HL-60 (cell line): Measurements from ENCODE around the gene GRB10.

Source experiments
- DNase-seq, 2 experiments: peaks; one replicate each; pipeline ENCODE4 v3.0.0-alpha.2; 2010 to 2020; ENCODE audit warnings: low read depth in 1 of 2, low spot score in 1 of 2
- H3K27ac ChIP-seq: fragments of 250-450 bp; sonication (Bioruptor Pico); replicated peaks from 2 replicates; pipeline ENCODE4 v1.5.1; 2020; ENCODE audit warnings: mild to moderate bottlenecking, moderate library complexity
- H3K27me3 ChIP-seq: fragments of 250-450 bp; sonication (Bioruptor Pico); 2 replicates; pipeline ENCODE4 v1.5.1; 2021; ENCODE audit warnings: mild to moderate bottlenecking, moderate library complexity; ENCODE audit not compliant: insufficient read depth, poor library complexity, severe bottlenecking
- H3K4me3 ChIP-seq: replicated peaks from 2 replicates; pipeline ENCODE4 v1.5.1; 2011; ENCODE audit warnings: mild to moderate bottlenecking, control low read depth, low read length; ENCODE audit not compliant: insufficient read depth
- GABPA ChIP-seq: IDR thresholded peaks from 2 replicates; pipeline ENCODE4 v1.6.1; 2012; ENCODE audit warnings: low read depth
- POLR2AphosphoS5 ChIP-seq: IDR thresholded peaks from 2 replicates; pipeline ENCODE4 v1.6.1; 2012; ENCODE audit warnings: low read depth
- SPI1 ChIP-seq: IDR thresholded peaks from 2 replicates; pipeline ENCODE4 v1.6.1; 2012; ENCODE audit warnings: low read depth, mild to moderate bottlenecking, borderline replicate concordance
- TF ChIP-seq, protein P1 (sequence below): IDR thresholded peaks from 2 replicates; pipeline ENCODE4 v1.6.1; 2012; ENCODE audit warnings: low read depth; ENCODE audit not compliant: insufficient replicate concordance
- TF ChIP-seq, protein P2 (sequence below): IDR thresholded peaks from one replicate; pipeline ENCODE4 v1.5.1; 2011; ENCODE audit warnings: low read length, control low read depth, inconsistent platforms; ENCODE audit not compliant: insufficient read depth

The GRB10 gene

DNA sequence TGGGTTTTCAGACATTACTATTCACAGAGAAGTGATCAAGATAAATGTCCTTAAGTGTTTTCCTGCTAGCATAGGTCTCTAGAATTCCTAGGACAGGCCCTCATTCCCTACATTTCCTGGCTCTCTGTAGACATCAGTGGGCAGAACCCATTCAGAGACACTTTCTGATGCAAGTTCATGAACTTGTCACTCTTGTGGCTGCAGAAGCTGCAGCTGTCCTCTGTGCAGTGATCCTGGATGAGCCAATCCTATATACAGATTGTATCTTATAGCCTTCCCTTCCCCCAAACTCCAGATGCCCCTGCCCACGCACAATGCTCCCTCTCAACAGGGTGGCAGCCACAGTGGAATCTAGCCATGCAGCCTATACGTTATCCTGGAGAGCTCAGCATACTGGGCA is 12.6 kb upstream of the GRB10 start:
- DNase-seq = no peak
- Histone ChIP-seq H3K27me3 (no peaks in the 10 kb centered on the region), H3K4me3 (no peak overlapping the region), H3K27ac (no peak overlapping the region)
- TF ChIP-seq GABPA (no peak), SPI1 (no peak), POLR2AphosphoS5 (no peak)
- TF ChIP-seq, protein P1, sequence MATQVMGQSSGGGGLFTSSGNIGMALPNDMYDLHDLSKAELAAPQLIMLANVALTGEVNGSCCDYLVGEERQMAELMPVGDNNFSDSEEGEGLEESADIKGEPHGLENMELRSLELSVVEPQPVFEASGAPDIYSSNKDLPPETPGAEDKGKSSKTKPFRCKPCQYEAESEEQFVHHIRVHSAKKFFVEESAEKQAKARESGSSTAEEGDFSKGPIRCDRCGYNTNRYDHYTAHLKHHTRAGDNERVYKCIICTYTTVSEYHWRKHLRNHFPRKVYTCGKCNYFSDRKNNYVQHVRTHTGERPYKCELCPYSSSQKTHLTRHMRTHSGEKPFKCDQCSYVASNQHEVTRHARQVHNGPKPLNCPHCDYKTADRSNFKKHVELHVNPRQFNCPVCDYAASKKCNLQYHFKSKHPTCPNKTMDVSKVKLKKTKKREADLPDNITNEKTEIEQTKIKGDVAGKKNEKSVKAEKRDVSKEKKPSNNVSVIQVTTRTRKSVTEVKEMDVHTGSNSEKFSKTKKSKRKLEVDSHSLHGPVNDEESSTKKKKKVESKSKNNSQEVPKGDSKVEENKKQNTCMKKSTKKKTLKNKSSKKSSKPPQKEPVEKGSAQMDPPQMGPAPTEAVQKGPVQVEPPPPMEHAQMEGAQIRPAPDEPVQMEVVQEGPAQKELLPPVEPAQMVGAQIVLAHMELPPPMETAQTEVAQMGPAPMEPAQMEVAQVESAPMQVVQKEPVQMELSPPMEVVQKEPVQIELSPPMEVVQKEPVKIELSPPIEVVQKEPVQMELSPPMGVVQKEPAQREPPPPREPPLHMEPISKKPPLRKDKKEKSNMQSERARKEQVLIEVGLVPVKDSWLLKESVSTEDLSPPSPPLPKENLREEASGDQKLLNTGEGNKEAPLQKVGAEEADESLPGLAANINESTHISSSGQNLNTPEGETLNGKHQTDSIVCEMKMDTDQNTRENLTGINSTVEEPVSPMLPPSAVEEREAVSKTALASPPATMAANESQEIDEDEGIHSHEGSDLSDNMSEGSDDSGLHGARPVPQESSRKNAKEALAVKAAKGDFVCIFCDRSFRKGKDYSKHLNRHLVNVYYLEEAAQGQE = no peak
- TF ChIP-seq, protein P2, sequence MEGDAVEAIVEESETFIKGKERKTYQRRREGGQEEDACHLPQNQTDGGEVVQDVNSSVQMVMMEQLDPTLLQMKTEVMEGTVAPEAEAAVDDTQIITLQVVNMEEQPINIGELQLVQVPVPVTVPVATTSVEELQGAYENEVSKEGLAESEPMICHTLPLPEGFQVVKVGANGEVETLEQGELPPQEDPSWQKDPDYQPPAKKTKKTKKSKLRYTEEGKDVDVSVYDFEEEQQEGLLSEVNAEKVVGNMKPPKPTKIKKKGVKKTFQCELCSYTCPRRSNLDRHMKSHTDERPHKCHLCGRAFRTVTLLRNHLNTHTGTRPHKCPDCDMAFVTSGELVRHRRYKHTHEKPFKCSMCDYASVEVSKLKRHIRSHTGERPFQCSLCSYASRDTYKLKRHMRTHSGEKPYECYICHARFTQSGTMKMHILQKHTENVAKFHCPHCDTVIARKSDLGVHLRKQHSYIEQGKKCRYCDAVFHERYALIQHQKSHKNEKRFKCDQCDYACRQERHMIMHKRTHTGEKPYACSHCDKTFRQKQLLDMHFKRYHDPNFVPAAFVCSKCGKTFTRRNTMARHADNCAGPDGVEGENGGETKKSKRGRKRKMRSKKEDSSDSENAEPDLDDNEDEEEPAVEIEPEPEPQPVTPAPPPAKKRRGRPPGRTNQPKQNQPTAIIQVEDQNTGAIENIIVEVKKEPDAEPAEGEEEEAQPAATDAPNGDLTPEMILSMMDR = no peak

DNA sequence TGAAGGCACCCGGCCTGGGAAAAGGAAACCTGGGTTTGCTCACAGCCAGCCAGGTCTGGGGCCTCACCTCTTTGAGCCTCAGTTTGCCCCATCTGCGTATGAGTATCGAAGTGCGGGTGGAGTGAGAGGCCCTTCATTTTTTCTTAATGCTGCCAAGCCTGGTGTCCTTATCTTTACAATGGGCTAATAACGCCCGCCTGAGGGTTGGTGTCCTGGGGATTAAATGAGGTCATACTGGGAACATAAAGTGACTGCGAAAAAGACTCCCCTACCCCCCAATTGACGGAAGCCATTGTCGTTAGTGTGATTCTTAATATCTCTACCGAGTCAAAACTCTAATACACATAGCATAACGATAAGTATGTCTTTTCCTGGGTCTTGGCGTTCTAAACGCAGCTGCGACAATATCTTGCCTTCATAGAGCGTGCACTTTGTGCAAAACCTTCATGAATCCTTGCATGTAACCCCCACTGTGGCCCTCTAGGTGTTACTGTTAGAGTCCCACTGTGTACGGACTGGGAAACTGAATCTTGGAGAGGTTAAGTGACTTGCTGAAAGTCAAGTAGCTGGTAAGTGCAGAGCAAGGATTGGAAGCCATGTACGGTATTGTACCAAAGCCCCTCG is 11.4 kb upstream of the GRB10 start:
- TF ChIP-seq POLR2AphosphoS5 = no peak
- TF ChIP-seq, protein P2 = no peak
- TF ChIP-seq, protein P1 = no peak
- TF ChIP-seq GABPA = no peak
- no peaks in the 10 kb centered on the region for H3K27me3 ChIP-seq
- no peak for DNase-seq
- H3K4me3 ChIP-seq = peak overlapping the region; percentile 29; the same call in 1 of the 2 replicates
- H3K27ac ChIP-seq = no peak overlapping the region

DNA sequence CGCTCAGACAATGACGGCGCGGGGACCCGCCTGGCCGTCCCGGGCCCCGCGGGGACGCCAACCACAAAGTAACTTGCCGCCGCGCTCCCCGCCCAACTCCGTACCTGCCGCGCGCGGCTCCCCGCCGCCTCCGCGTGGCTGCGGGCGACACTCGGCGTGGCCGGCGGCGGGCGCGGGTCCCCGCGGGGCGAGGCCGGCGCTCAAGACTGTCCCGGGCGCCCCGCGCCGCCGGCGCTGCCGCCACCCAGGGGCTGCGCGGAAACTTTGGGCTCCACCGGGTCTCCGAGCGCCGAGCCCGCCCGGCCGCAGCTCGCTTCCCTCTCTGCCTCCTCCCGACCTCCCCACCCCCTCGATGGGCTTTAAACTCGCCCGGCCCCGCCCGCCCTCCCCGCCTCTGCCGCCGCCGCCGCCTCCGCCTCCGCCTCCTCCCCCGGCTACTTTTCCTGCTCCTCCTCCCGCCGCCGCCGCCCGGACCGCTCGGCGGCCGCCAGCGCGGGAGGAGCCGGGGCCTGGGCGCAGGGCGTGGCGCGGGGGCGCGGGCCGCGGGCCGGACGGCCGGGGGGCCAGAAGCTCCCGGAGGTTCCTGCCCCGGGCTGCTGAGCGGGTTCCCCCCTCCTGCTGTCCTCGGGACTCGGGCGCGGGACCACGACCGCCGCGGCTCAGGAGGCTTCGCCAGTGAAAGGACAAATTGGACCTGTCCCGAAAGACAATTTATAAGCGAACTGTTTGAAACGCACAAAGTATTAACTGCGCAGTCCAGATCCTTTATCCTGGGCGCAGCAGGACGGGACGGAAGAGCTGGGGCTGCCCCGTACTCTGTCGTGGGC is 10.6 kb upstream of the GRB10 start:
- Histone ChIP-seq H3K4me3 (peak overlapping the region; percentile 52), H3K27ac (no peak overlapping the region), H3K27me3 (no peaks in the 10 kb centered on the region)
- DNase-seq = peak in 1 of 2 experiments; percentile 63
- TF ChIP-seq SPI1 (no peak), POLR2AphosphoS5 (no peak), GABPA (no peak)
- TF ChIP-seq, protein P1 = no peak
- TF ChIP-seq, protein P2 = no peak
